Liver (tissue), 9 donors: ENCODE results near the gene CLCF1. TPM values are rescaled to one million over a fixed set of nuclear protein-coding genes. Genes with fewer than 3 reads are reported as not detected.

Experiments used
- DNase-seq: peaks from one replicate; pipeline ENCODE4 v3.0.0-alpha.2; 2017; ENCODE audit warnings: low spot score
- H3K27ac ChIP-seq, 2 donors: one replicate each; pipeline ENCODE4 v1.7.0; 2013; ENCODE audit warnings: inconsistent platforms in 2 of 2, low read length in 2 of 2, control low read depth in 1 of 2, low read depth in 1 of 2, mild to moderate bottlenecking in 1 of 2
- H3K27me3 ChIP-seq, 4 donors: one replicate each; pipeline versions ENCODE4 v1.6.1 to v1.7.0; 2013; ENCODE audit warnings: low read length in 3 of 4, inconsistent platforms in 1 of 4, mild to moderate bottlenecking in 1 of 4, moderate library complexity in 1 of 4; ENCODE audit not compliant: control insufficient read depth in 4 of 4, insufficient read depth in 4 of 4
- H3K36me3 ChIP-seq, 4 donors: one replicate each; pipeline versions ENCODE4 v1.6.1 to v1.7.0; 2013; ENCODE audit warnings: low read length in 3 of 4, mild to moderate bottlenecking in 3 of 4, low read depth in 1 of 4, moderate library complexity in 1 of 4; ENCODE audit not compliant: control insufficient read depth in 4 of 4, insufficient read depth in 3 of 4
- H3K4me1 ChIP-seq, 4 donors: one replicate each; pipeline versions ENCODE4 v1.6.1 to v1.7.0; 2013; ENCODE audit warnings: low read length in 3 of 4, mild to moderate bottlenecking in 3 of 4, moderate library complexity in 1 of 4; ENCODE audit not compliant: control insufficient read depth in 4 of 4, insufficient read depth in 4 of 4
- H3K4me3 ChIP-seq, 3 donors: one replicate each; pipeline versions ENCODE4 v1.6.1 to v1.7.0; 2013; ENCODE audit warnings: low read length in 3 of 3, control low read depth in 1 of 3, low read depth in 1 of 3, mild to moderate bottlenecking in 1 of 3
- H3K9ac ChIP-seq, 2 donors: one replicate each; pipeline ENCODE4 v1.7.0; 2013; ENCODE audit warnings: low read length in 2 of 2, mild to moderate bottlenecking in 2 of 2, moderate library complexity in 2 of 2, control low read depth in 1 of 2, low read depth in 1 of 2
- H3K9me3 ChIP-seq, 4 donors: one replicate each; pipeline versions ENCODE4 v1.6.1 to v1.7.0; 2013; ENCODE audit warnings: low read length in 3 of 4; ENCODE audit not compliant: control insufficient read depth in 4 of 4
- ATF3 ChIP-seq: IDR thresholded peaks from 2 replicates; pipeline ENCODE4 v1.6.1; 2016; ENCODE audit warnings: antibody characterized with exemption
- EGR1 ChIP-seq, 2 donors: IDR thresholded peaks; 2 replicates each; pipeline ENCODE4 v1.6.1; 2016 to 2018; ENCODE audit warnings: antibody characterized with exemption in 2 of 2, low read depth in 2 of 2
- FOXA1 ChIP-seq: IDR thresholded peaks from 2 replicates; pipeline ENCODE4 v1.6.1; 2016; ENCODE audit warnings: antibody characterized with exemption
- FOXA2 ChIP-seq: IDR thresholded peaks from 2 replicates; pipeline ENCODE4 v1.6.1; 2016; ENCODE audit warnings: antibody characterized with exemption
- GABPA ChIP-seq, 2 donors: IDR thresholded peaks in 1 of 2; conservative IDR thresholded peaks in 1 of 2; 2 replicates each; pipeline ENCODE4 v1.6.1; 2016; ENCODE audit warnings: antibody characterized with exemption in 2 of 2, mild to moderate bottlenecking in 1 of 2, moderate library complexity in 1 of 2
- HNF4A ChIP-seq, 2 donors: conservative IDR thresholded peaks; 2 replicates each; pipeline ENCODE4 v1.6.1; 2016; ENCODE audit warnings: antibody characterized with exemption in 2 of 2, mild to moderate bottlenecking in 2 of 2
- HNF4G ChIP-seq: IDR thresholded peaks from 2 replicates; pipeline ENCODE4 v1.6.1; 2016; ENCODE audit warnings: antibody characterized with exemption
- JUND ChIP-seq, 2 donors: IDR thresholded peaks; 2 replicates each; pipeline ENCODE4 v1.6.1; 2016; ENCODE audit warnings: antibody characterized with exemption in 2 of 2
- NR2F2 ChIP-seq: IDR thresholded peaks from 2 replicates; pipeline ENCODE4 v1.6.1; 2016; ENCODE audit warnings: antibody characterized with exemption
- RAD21 ChIP-seq, 2 donors: IDR thresholded peaks; 2 replicates each; pipeline ENCODE4 v1.6.1; 2016; ENCODE audit warnings: antibody characterized with exemption in 2 of 2, mild to moderate bottlenecking in 2 of 2
- RXRA ChIP-seq, 2 donors: IDR thresholded peaks; 2 replicates each; pipeline ENCODE4 v1.6.1; 2017 to 2018; ENCODE audit warnings: antibody characterized with exemption in 2 of 2, mild to moderate bottlenecking in 1 of 2
- SP1 ChIP-seq: IDR thresholded peaks from 2 replicates; pipeline ENCODE4 v1.6.1; 2018; ENCODE audit warnings: antibody characterized with exemption, mild to moderate bottlenecking
- TAF1 ChIP-seq: conservative IDR thresholded peaks from 2 replicates; pipeline ENCODE4 v1.6.1; 2016; ENCODE audit warnings: antibody characterized with exemption, mild to moderate bottlenecking
- YY1 ChIP-seq: IDR thresholded peaks from 2 replicates; pipeline ENCODE4 v1.6.1; 2016; ENCODE audit warnings: antibody characterized with exemption, mild to moderate bottlenecking
- ZBTB33 ChIP-seq: IDR thresholded peaks from 2 replicates; pipeline ENCODE4 v1.6.1; 2016; ENCODE audit warnings: antibody characterized with exemption
- WGBS: extraction: QIAGEN DNeasy Blood & Tissue Kit; methylation state at CpG from one replicate; pipeline ENCODE4 v1.1.7; 2013; 5-methylcytosine and 5-hydroxymethylcytosine counted together
- polyA plus RNA-seq, 2 donors: library from polyadenylated mRNA; stranded (reverse) in 1 of 2; unstranded in 1 of 2; fragments of 200-250 nt in 1 of 2; fragments of >200 nt in 1 of 2; fragmentation: Nextera tagmentation in 1 of 2; extraction: Ambion mirVana in 1 of 2; gene quantifications; one replicate each; pipeline versions ENCODE4 v1.2.1 to v1.2.3, GENCODE V29; 2013 to 2015
- total RNA-seq, 2 donors: library from RNA; depleted of rRNA; stranded (reverse); fragments of >200 nt; gene quantifications; one replicate each; pipeline ENCODE4 v1.2.3, GENCODE V29; 2014
- TF ChIP-seq, protein P1 (sequence below): fragments of 150-350 bp; IDR thresholded peaks from 2 replicates; pipeline ENCODE4 v1.5.1; 2017; ENCODE audit warnings: improper control_type of control experiment, low read depth, low read length; ENCODE audit not compliant: missing input control
- TF ChIP-seq, protein P2 (sequence below): IDR thresholded peaks from 2 replicates; pipeline ENCODE4 v1.6.1; 2016; ENCODE audit warnings: antibody characterized with exemption
- TF ChIP-seq, protein P3 (sequence below): IDR thresholded peaks from 2 replicates; pipeline ENCODE4 v1.6.1; 2016; ENCODE audit warnings: antibody characterized with exemption, mild to moderate bottlenecking
- donor health status: healthy.
- donor health status: healthy.
- donor health status: healthy.
- donor health status: healthy.
- donor health status: healthy.

CLCF1 gene
- total and polyA plus RNA-seq, 4 donors = 0.14 to 1.8 (median 0.20) TPM

- 89% methylated on average over 7 of the region's 7 CpGs for WGBS
- H3K4me1 ChIP-seq = peaks cover 0 to 2% (median under 1%) of the 10 kb centered on the region in 4 donors
- H3K36me3 ChIP-seq = no peaks in the 10 kb centered on the region
- TF ChIP-seq EGR1 (IDR thresholded peaks at IDR 0.05; ENCODE audit: low read depth in 2 of 2) (no peak), JUND (IDR thresholded peaks at IDR 0.05) (no peak), RAD21 (IDR thresholded peaks at IDR 0.05) (no peak), HNF4G (no peak), SP1 (no peak), TAF1 (no peak), YY1 (no peak), RXRA (IDR thresholded peaks at IDR 0.05) (no peak), ATF3 (no peak), FOXA1 (no peak), GABPA (IDR thresholded peaks at IDR 0.05 in 1 of 2, conservative IDR thresholded peaks at IDR 0.05 in 1 of 2) (no peak), FOXA2 (no peak), HNF4A (conservative IDR thresholded peaks at IDR 0.05) (no peak), ZBTB33 (no peak), NR2F2 (no peak)
- TF ChIP-seq, protein P1, sequence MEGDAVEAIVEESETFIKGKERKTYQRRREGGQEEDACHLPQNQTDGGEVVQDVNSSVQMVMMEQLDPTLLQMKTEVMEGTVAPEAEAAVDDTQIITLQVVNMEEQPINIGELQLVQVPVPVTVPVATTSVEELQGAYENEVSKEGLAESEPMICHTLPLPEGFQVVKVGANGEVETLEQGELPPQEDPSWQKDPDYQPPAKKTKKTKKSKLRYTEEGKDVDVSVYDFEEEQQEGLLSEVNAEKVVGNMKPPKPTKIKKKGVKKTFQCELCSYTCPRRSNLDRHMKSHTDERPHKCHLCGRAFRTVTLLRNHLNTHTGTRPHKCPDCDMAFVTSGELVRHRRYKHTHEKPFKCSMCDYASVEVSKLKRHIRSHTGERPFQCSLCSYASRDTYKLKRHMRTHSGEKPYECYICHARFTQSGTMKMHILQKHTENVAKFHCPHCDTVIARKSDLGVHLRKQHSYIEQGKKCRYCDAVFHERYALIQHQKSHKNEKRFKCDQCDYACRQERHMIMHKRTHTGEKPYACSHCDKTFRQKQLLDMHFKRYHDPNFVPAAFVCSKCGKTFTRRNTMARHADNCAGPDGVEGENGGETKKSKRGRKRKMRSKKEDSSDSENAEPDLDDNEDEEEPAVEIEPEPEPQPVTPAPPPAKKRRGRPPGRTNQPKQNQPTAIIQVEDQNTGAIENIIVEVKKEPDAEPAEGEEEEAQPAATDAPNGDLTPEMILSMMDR = no peak
- TF ChIP-seq, protein P2, sequence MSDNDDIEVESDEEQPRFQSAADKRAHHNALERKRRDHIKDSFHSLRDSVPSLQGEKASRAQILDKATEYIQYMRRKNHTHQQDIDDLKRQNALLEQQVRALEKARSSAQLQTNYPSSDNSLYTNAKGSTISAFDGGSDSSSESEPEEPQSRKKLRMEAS = no peak
- TF ChIP-seq, protein P3, sequence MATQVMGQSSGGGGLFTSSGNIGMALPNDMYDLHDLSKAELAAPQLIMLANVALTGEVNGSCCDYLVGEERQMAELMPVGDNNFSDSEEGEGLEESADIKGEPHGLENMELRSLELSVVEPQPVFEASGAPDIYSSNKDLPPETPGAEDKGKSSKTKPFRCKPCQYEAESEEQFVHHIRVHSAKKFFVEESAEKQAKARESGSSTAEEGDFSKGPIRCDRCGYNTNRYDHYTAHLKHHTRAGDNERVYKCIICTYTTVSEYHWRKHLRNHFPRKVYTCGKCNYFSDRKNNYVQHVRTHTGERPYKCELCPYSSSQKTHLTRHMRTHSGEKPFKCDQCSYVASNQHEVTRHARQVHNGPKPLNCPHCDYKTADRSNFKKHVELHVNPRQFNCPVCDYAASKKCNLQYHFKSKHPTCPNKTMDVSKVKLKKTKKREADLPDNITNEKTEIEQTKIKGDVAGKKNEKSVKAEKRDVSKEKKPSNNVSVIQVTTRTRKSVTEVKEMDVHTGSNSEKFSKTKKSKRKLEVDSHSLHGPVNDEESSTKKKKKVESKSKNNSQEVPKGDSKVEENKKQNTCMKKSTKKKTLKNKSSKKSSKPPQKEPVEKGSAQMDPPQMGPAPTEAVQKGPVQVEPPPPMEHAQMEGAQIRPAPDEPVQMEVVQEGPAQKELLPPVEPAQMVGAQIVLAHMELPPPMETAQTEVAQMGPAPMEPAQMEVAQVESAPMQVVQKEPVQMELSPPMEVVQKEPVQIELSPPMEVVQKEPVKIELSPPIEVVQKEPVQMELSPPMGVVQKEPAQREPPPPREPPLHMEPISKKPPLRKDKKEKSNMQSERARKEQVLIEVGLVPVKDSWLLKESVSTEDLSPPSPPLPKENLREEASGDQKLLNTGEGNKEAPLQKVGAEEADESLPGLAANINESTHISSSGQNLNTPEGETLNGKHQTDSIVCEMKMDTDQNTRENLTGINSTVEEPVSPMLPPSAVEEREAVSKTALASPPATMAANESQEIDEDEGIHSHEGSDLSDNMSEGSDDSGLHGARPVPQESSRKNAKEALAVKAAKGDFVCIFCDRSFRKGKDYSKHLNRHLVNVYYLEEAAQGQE = no peak
- no peak for DNase-seq
- H3K4me3 ChIP-seq = no peak overlapping the region
- H3K9me3 ChIP-seq = no peaks in the 10 kb centered on the region
- no peaks in the 10 kb centered on the region for H3K27me3 ChIP-seq
- H3K27ac ChIP-seq = no peak overlapping the region
- no peak overlapping the region for H3K9ac ChIP-seq
These were observed 49.9 kb downstream of the CLCF1 start for GRCh38 chr11:67323526-67323925.
